SU-DHL-6 (cell line): ENCODE measurements around the gene HFM1.
"Not testable (repeated sequence)": the region's sequence is repeated elsewhere in the genome, so short reads cannot be mapped to it uniquely, and the experiment has no call there.

ENCODE experiments used
- H2AFZ ChIP-seq: fragments of 200-600 bp; sonication (generic); 2 replicates; pipeline ENCODE4 v1.6.1; 2014; ENCODE audit warnings: low read depth, mild to moderate bottlenecking, moderate library complexity, mixed read lengths, antibody characterized with exemption, low read length; ENCODE audit not compliant: severe bottlenecking
- H3F3A ChIP-seq: fragments of 200-600 bp; shearing (Covaris generic); 2 replicates; pipeline ENCODE4 v1.6.0; 2016; ENCODE audit warnings: antibody characterized with exemption, mild to moderate bottlenecking; ENCODE audit not compliant: insufficient read depth
- H3K27ac ChIP-seq: fragments of 200-600 bp; sonication (generic); 2 replicates; pipeline ENCODE4 v1.5.1; 2016; ENCODE audit warnings: low read depth, mild to moderate bottlenecking, low read length, moderate library complexity, mixed read lengths
- H3K27me3 ChIP-seq: fragments of 200-600 bp; sonication (generic), shearing (Covaris generic); 2 replicates; pipeline ENCODE4 v1.6.0; 2014; ENCODE audit warnings: mild to moderate bottlenecking, low read length
- H3K36me3 ChIP-seq: fragments of 200-600 bp; sonication (generic); 2 replicates; pipeline ENCODE4 v1.6.1; 2014; ENCODE audit warnings: mild to moderate bottlenecking, low read length, mixed read lengths
- H3K4me2 ChIP-seq: fragments of 300-600, 200-600 bp; shearing (Covaris generic), sonication (generic); 2 replicates; pipeline ENCODE4 v1.6.0; 2014; ENCODE audit warnings: low read length, low read depth, mild to moderate bottlenecking; ENCODE audit not compliant: poor library complexity, severe bottlenecking
- H3K4me3 ChIP-seq: fragments of 200-600 bp; sonication (generic); 2 replicates; pipeline ENCODE4 v1.5.1; 2014; ENCODE audit warnings: antibody characterized with exemption, low read length, mild to moderate bottlenecking, mixed read lengths; ENCODE audit not compliant: insufficient read depth, poor library complexity, severe bottlenecking
- H3K79me2 ChIP-seq: fragments of 200-600 bp; sonication (generic); 2 replicates; pipeline ENCODE4 v1.6.1; 2014; ENCODE audit warnings: mild to moderate bottlenecking, low read length, moderate library complexity; ENCODE audit not compliant: insufficient read depth
- H3K9ac ChIP-seq: fragments of 200-600 bp; sonication (generic); 2 replicates; pipeline ENCODE4 v1.7.0; 2014; ENCODE audit warnings: mild to moderate bottlenecking, low read length
- H3K9me2 ChIP-seq: fragments of 200-600 bp; sonication (generic); replicated peaks from 2 replicates; pipeline ENCODE4 v1.6.1; 2014; ENCODE audit warnings: low read length; ENCODE audit not compliant: insufficient read depth
- H3K9me3 ChIP-seq: fragments of 200-600 bp; sonication (generic); 2 replicates; pipeline ENCODE4 v1.6.1; 2014; ENCODE audit warnings: low read length, mixed read lengths; ENCODE audit not compliant: insufficient read depth
- H4K20me1 ChIP-seq: fragments of 200-600 bp; sonication (generic); 2 replicates; pipeline ENCODE4 v1.6.1; 2014; ENCODE audit warnings: low read depth, mild to moderate bottlenecking, antibody characterized with exemption, low read length, moderate library complexity, mixed read lengths
- EZH2phosphoT487 ChIP-seq: fragments of 200-600 bp; sonication (generic), shearing (Covaris generic); conservative IDR thresholded peaks from 2 replicates; pipeline ENCODE4 v1.6.1; 2018; ENCODE audit warnings: mild to moderate bottlenecking, antibody characterized with exemption, low read length, moderate library complexity, mixed read lengths
- TF ChIP-seq, protein P1 (sequence below): fragments of 200-600 bp; sonication (generic); IDR thresholded peaks from one replicate; pipeline ENCODE4 v1.5.1; 2017; ENCODE audit warnings: antibody characterized with exemption, mild to moderate bottlenecking, low read length, moderate library complexity; ENCODE audit not compliant: insufficient read depth, poor library complexity, severe bottlenecking

The HFM1 gene

DNA sequence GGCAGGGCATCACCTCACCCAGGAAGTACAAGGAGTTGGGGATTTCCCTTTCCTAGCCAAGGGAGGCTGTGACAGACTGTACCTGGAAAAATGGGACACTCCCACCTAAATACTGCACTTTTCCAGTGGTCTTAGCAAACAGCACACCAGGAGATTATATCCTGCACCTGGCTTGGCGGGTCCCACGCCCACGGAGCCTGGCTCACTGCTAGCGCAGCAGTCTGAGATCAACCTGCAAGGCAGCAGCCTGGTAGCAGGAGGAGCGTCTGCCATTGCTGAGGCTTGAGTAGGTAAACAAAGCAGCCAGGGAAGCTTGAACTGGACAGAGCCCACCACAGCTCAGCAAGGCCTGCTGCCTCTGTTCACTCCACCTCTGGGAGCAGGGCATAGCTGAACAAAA is 37.3 kb upstream of the HFM1 start:
- H3K4me3 ChIP-seq, H3K9ac ChIP-seq, H3F3A ChIP-seq, H3K9me2 ChIP-seq, H3K4me2 ChIP-seq, H3K27ac ChIP-seq, H3K9me3 ChIP-seq, H3K36me3 ChIP-seq, H4K20me1 ChIP-seq, H2AFZ ChIP-seq, H3K27me3 ChIP-seq, H3K79me2 ChIP-seq: not testable (repeated sequence)

DNA sequence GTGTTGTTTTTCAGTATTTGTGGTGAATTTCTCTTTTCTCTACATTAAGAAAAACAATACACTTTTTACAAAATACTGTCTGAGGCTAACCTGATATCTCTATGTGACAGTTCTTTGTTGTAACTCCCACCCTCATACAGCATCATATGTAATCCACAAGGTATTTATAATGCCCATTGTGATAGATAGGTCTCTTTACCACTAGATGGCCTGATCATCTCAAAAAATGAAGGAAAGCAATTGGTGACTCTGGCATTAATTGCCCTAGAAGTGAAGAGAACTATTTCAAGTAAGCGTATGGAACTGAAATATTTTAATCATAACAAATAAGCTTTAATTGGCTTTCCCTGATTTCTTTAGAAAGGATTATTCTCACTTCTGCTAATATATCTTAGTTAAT is 36.2 kb upstream of the HFM1 start:
- Histone ChIP-seq H3K27me3 (no peaks in the 10 kb centered on the region), H4K20me1 (no peaks in the 10 kb centered on the region), H3K79me2 (no peaks in the 10 kb centered on the region), H3K9me3 (no peaks in the 10 kb centered on the region; the same call in 1 of the 2 replicates), H3K9me2 (no peaks in the 10 kb centered on the region), H3K4me2 (no peak overlapping the region), H3F3A (no peaks in the 10 kb centered on the region), H3K4me3 (no peak overlapping the region), H3K36me3 (no peaks in the 10 kb centered on the region), H3K9ac (no peak overlapping the region), H2AFZ (no peak overlapping the region), H3K27ac (no peak overlapping the region)
- no peak for TF ChIP-seq EZH2phosphoT487
- TF ChIP-seq, protein P1, sequence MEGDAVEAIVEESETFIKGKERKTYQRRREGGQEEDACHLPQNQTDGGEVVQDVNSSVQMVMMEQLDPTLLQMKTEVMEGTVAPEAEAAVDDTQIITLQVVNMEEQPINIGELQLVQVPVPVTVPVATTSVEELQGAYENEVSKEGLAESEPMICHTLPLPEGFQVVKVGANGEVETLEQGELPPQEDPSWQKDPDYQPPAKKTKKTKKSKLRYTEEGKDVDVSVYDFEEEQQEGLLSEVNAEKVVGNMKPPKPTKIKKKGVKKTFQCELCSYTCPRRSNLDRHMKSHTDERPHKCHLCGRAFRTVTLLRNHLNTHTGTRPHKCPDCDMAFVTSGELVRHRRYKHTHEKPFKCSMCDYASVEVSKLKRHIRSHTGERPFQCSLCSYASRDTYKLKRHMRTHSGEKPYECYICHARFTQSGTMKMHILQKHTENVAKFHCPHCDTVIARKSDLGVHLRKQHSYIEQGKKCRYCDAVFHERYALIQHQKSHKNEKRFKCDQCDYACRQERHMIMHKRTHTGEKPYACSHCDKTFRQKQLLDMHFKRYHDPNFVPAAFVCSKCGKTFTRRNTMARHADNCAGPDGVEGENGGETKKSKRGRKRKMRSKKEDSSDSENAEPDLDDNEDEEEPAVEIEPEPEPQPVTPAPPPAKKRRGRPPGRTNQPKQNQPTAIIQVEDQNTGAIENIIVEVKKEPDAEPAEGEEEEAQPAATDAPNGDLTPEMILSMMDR = no peak

DNA sequence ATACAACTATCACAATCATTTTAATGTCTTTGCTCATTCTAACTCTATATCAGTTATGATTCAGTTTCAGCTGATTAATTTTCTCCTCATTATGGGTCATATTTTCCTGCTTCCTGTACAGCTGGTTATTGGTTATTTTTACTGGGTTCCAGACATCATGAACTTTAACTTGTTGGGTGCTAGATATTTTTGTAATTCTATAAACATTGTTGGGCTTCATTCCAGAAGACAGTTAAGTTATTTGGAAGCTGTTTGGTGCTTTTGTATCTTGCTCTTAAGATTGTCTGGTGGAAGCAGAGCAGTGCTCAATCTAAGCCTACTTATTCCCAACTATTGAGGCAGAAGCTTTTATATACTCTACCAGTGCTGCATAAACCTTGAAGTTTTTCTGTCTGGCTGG is 34.4 kb upstream of the HFM1 start:
- H3K79me2 ChIP-seq = no peaks in the 10 kb centered on the region
- H3F3A ChIP-seq = no peaks in the 10 kb centered on the region
- H3K27ac ChIP-seq = no peak overlapping the region
- H3K27me3 ChIP-seq = no peaks in the 10 kb centered on the region
- H3K4me3 ChIP-seq = no peak overlapping the region
- TF ChIP-seq EZH2phosphoT487 = no peak
- TF ChIP-seq, protein P1 = no peak
- H3K9ac ChIP-seq = no peak overlapping the region
- no peak overlapping the region for H3K4me2 ChIP-seq
- no peaks in the 10 kb centered on the region for H3K9me2 ChIP-seq
- H2AFZ ChIP-seq = no peak overlapping the region
- H3K36me3 ChIP-seq = no peaks in the 10 kb centered on the region
- no peaks in the 10 kb centered on the region; the same call in 1 of the 2 replicates for H3K9me3 ChIP-seq
- H4K20me1 ChIP-seq = no peaks in the 10 kb centered on the region

DNA sequence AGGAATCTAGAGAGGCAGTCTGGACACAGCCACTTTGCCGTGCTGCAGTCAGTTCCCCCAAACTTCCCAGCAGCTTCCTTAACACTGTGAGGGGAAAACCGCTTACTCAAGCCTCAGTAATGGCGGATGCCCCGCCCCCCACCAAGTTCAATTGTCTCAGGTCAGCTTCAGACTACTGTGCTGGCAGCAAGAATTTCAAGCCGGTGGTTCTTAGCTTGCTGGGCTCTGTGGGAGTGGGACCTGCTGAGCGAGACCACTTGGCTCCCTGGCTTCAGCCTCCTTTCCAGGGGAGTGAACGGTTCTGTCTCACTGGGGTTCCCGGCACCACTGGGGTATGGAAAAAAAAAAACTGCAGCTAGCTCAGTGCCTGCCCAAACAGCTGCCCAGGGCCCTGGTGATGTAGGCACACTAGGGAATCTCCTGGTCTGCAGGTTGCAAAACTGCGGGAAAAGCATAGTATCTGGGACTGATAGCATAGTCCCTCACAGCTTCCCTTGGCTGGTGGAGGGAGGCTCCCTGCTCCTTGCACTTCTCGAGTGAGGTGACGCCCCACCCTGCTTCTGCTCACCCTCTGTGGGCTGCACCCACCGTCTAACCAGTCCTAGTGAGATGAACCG is 23.7 kb upstream of the HFM1 start:
- Histone ChIP-seq H3K27me3 (no peaks in the 10 kb centered on the region), H3K9ac (no peak overlapping the region), H3K27ac (no peak overlapping the region), H3K4me2 (no peak overlapping the region), H3K36me3 (no peaks in the 10 kb centered on the region), H3K9me3 (no peaks in the 10 kb centered on the region), H4K20me1 (no peaks in the 10 kb centered on the region), H3K4me3 (no peak overlapping the region), H3K79me2 (no peaks in the 10 kb centered on the region), H3K9me2 (no peaks in the 10 kb centered on the region), H2AFZ (no peak overlapping the region), H3F3A (no peaks in the 10 kb centered on the region)
- no peak for TF ChIP-seq EZH2phosphoT487
- TF ChIP-seq, protein P1 = no peak
